OCI-LY3 (cell line): ENCODE data around the gene TREM1.
A peak's percentile ranks its signal among the peaks of the same experiment; 100 is the strongest.

Experiments used
- H2AFZ ChIP-seq: fragments of 200-600, 300-600 bp; shearing (Covaris generic); 2 replicates; pipeline ENCODE4 v1.6.0; 2014; ENCODE audit warnings: antibody characterized with exemption, low read depth, low read length
- H3K27ac ChIP-seq: fragments of 200-600, 300-600 bp; sonication (generic); 2 replicates; pipeline ENCODE4 v1.5.1; 2014; ENCODE audit warnings: mild to moderate bottlenecking, low read length, moderate library complexity, mixed read lengths
- H3K27me3 ChIP-seq: fragments of 200-600, 300-600 bp; sonication (generic); 2 replicates; pipeline ENCODE4 v1.6.1; 2014; ENCODE audit warnings: low read depth, low read length, mixed read lengths
- H3K36me3 ChIP-seq: fragments of 200-600, 300-600 bp; sonication (generic); replicated peaks from 2 replicates; pipeline ENCODE3; 2014; ENCODE audit warnings: low read depth, low read length, mixed read lengths
- H3K4me1 ChIP-seq: fragments of 300-600, 200-600 bp; sonication (generic); 2 replicates; pipeline ENCODE4 v1.6.1; 2014; ENCODE audit warnings: low read length, mixed read lengths
- H3K4me2 ChIP-seq: fragments of 200-600, 300-600 bp; sonication (generic); 2 replicates; pipeline ENCODE4 v1.6.1; 2014; ENCODE audit warnings: low read length, mixed read lengths
- H3K4me3 ChIP-seq: fragments of 300-600, 200-600 bp; sonication (generic); 2 replicates; pipeline ENCODE4 v1.5.1; 2014; ENCODE audit warnings: antibody characterized with exemption, mild to moderate bottlenecking, low read length, moderate library complexity
- H3K79me2 ChIP-seq: fragments of 300-600, 200-600 bp; shearing (Covaris generic); 2 replicates; pipeline ENCODE4 v1.6.1; 2014; ENCODE audit warnings: mild to moderate bottlenecking, low read length, mixed read lengths
- H3K9ac ChIP-seq: fragments of 300-600, 200-600 bp; shearing (Covaris generic); 2 replicates; pipeline ENCODE4 v1.6.0; 2014; ENCODE audit warnings: mild to moderate bottlenecking, low read length, moderate library complexity
- H3K9me3 ChIP-seq: fragments of 200-600, 300-600 bp; shearing (Covaris generic); 2 replicates; pipeline ENCODE4 v1.6.1; 2014; ENCODE audit warnings: low read length, mixed read lengths; ENCODE audit not compliant: insufficient read depth
- H4K20me1 ChIP-seq: fragments of 200-600, 300-600 bp; sonication (generic); 2 replicates; pipeline ENCODE4 v1.6.1; 2016; ENCODE audit warnings: low read length, mixed read lengths; ENCODE audit not compliant: insufficient read depth
- CTCF ChIP-seq: fragments of 200-600, 300-600 bp; sonication (generic); IDR thresholded peaks from 2 replicates; pipeline ENCODE4 v1.5.1; 2014; ENCODE audit warnings: antibody characterized with exemption, low read length, low read depth
- EZH2phosphoT487 ChIP-seq: fragments of 200-600 bp; shearing (Covaris generic); IDR thresholded peaks from 2 replicates; pipeline ENCODE4 v1.6.1; 2018; ENCODE audit warnings: antibody characterized with exemption, mixed run types, low read depth

Gene TREM1

DNA sequence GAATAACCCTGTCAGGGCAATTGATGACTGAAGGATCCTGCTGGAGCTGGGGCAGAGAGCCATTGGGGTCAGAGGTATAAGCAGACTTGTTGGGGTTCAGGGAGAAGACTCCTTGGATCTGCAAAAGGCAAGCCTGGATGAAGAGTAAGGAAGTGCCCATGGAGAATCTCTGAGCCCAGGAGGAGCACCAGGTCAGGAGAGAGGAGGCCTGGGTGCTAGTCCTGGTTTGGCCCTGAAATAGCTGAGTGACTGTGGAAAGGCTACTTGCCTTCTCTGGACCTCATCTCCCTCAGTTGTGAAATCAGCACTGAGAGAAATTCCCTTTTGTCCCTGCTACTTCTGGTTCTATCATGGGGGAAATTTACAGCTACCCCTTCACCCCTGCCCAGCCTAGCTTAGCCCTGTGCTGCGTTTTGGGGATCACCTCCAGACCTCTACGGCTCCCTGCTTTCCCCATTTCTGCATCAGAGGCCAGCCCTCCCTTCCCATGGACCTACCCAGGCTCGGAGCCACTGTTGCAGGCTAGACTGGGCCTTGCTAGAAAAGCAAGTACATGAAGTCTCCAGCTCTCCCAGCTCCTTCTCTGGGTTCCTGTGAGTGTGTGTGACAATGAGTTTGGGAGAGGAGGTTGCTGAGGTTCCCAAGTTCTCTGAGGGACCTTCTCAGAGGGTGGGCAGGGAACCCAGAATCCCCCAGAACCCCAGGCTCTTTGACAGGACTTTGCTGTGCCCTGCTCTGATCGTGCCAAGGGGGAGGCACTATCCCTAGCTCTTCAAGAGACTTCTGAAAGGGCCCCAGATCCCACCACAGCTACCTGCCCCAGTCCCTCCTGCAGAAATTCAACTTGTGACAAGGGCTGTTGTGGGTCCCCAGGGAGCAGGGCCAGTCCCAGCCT lies 46.6 kb upstream of the TREM1 start:
- Histone ChIP-seq H3K9ac (peak overlapping the region; percentile 55; the same call in 1 of the 2 replicates), H3K36me3 (no peaks in the 10 kb centered on the region), H3K4me3 (peak overlapping the region; percentile 56), H3K4me1 (peaks cover 31% of the 10 kb centered on the region), H3K27me3 (peaks cover 17% of the 10 kb centered on the region), H2AFZ (peak overlapping the region; percentile 96), H3K27ac (peak overlapping the region; percentile 71), H4K20me1 (no peaks in the 10 kb centered on the region), H3K79me2 (no peaks in the 10 kb centered on the region), H3K9me3 (no peaks in the 10 kb centered on the region), H3K4me2 (peak overlapping the region; percentile 82)
- TF ChIP-seq CTCF (no peak), EZH2phosphoT487 (no peak)

- no peak for TF ChIP-seq EZH2phosphoT487
- no peak for TF ChIP-seq CTCF
- H3K27ac ChIP-seq: no peak overlapping the region
- no peak overlapping the region for H3K9ac ChIP-seq
- no peak overlapping the region for H3K4me2 ChIP-seq
- no peaks in the 10 kb centered on the region for H3K9me3 ChIP-seq
- peaks cover 31% of the 10 kb centered on the region for H3K4me1 ChIP-seq
- H4K20me1 ChIP-seq: no peaks in the 10 kb centered on the region
- no peaks in the 10 kb centered on the region for H3K36me3 ChIP-seq
- H3K4me3 ChIP-seq: no peak overlapping the region
- H3K27me3 ChIP-seq: peaks cover 19% of the 10 kb centered on the region
- no peaks in the 10 kb centered on the region for H3K79me2 ChIP-seq
- H2AFZ ChIP-seq: no peak overlapping the region
Measured at GRCh38 chr6:41332241-41332640, 45.8 kb upstream of the TREM1 start.

- Histone ChIP-seq H3K9ac (no peak overlapping the region), H4K20me1 (no peaks in the 10 kb centered on the region), H3K4me2 (no peak overlapping the region), H3K4me1 (peaks cover 31% of the 10 kb centered on the region), H3K4me3 (no peak overlapping the region), H3K27me3 (peaks cover 25% of the 10 kb centered on the region), H2AFZ (no peak overlapping the region), H3K27ac (no peak overlapping the region), H3K79me2 (no peaks in the 10 kb centered on the region), H3K36me3 (no peaks in the 10 kb centered on the region), H3K9me3 (no peaks in the 10 kb centered on the region)
- TF ChIP-seq EZH2phosphoT487: no peak
- no peak for TF ChIP-seq CTCF
Measured at GRCh38 chr6:41331401-41332150, 45.1 kb upstream of the TREM1 start.

- H2AFZ ChIP-seq: no peak overlapping the region
- no peak overlapping the region for H3K27ac ChIP-seq
- H3K36me3 ChIP-seq: no peaks in the 10 kb centered on the region
- peaks cover 59% of the 10 kb centered on the region for H3K27me3 ChIP-seq
- H3K9ac ChIP-seq: no peak overlapping the region
- H4K20me1 ChIP-seq: no peaks in the 10 kb centered on the region
- no peaks in the 10 kb centered on the region for H3K79me2 ChIP-seq
- H3K4me1 ChIP-seq: no peaks in the 10 kb centered on the region
- no peak overlapping the region for H3K4me2 ChIP-seq
- H3K4me3 ChIP-seq: no peak overlapping the region
- no peaks in the 10 kb centered on the region for H3K9me3 ChIP-seq
- TF ChIP-seq CTCF: no peak
- TF ChIP-seq EZH2phosphoT487: no peak
Measured at GRCh38 chr6:41327177-41327576, 40.7 kb upstream of the TREM1 start.
